ENCODE results near the gene TMEM63B.
"Not testable (repeated sequence)": the region's sequence is repeated elsewhere in the genome, so short reads cannot be mapped to it uniquely, and the experiment has no call there.

The TMEM63B gene

GRCh38 chr6:44171899-44172546 lies 44.7 kb downstream of the TMEM63B start:
- no peak for DNase-seq (ENCODE audit: low read depth in 2 of 2)

GRCh38 chr6:44172731-44173500 lies 45.6 kb downstream of the TMEM63B start:
- DNase-seq (ENCODE audit: low read depth in 2 of 2), result peak; percentile 27 to 32

GRCh38 chr6:44176130-44176761 lies 48.9 kb downstream of the TMEM63B start:
- no peak for DNase-seq (ENCODE audit: low read depth in 2 of 2)

- DNase-seq (ENCODE audit: low read depth in 2 of 2), result no peak
These were observed 49.6 kb downstream of the TMEM63B start for GRCh38 chr6:44176762-44177509.

GRCh38 chr6:44177691-44178423 lies 50.5 kb downstream of the TMEM63B start:
- DNase-seq (ENCODE audit: low read depth in 2 of 2), result no peak

- no peak for DNase-seq (ENCODE audit: low read depth in 2 of 2)
These were observed 51.2 kb downstream of the TMEM63B start for GRCh38 chr6:44178424-44179071.

- no peak for DNase-seq (ENCODE audit: low read depth in 2 of 2)
These were observed 51.8 kb downstream of the TMEM63B start for GRCh38 chr6:44179072-44179536.

GRCh38 chr6:44179648-44180047 lies 52.3 kb downstream of the TMEM63B start:
- DNase-seq (ENCODE audit: low read depth in 2 of 2), result no peak

- no peak for DNase-seq (ENCODE audit: low read depth in 2 of 2)
These were observed 53.1 kb downstream of the TMEM63B start for GRCh38 chr6:44180406-44180805.

- no peak for DNase-seq (ENCODE audit: low read depth in 2 of 2)
These were observed 53.5 kb downstream of the TMEM63B start for GRCh38 chr6:44180886-44181285.

GRCh38 chr6:44181784-44182183 lies 54.4 kb downstream of the TMEM63B start:
- DNase-seq (ENCODE audit: low read depth in 2 of 2), result not testable (repeated sequence)

- no peak for DNase-seq (ENCODE audit: low read depth in 2 of 2)
These were observed 55.6 kb downstream of the TMEM63B start for GRCh38 chr6:44182911-44183390.

- no peak for DNase-seq (ENCODE audit: low read depth in 2 of 2)
These were observed 56.4 kb downstream of the TMEM63B start for GRCh38 chr6:44183783-44184182.

GRCh38 chr6:44185356-44185755 lies 58.0 kb downstream of the TMEM63B start:
- not testable (repeated sequence) for DNase-seq (ENCODE audit: low read depth in 2 of 2)

GRCh38 chr6:44185953-44186634 lies 58.7 kb downstream of the TMEM63B start:
- no peak for DNase-seq (ENCODE audit: low read depth in 2 of 2)

- no peak for DNase-seq (ENCODE audit: low read depth in 2 of 2)
These were observed 59.3 kb downstream of the TMEM63B start for GRCh38 chr6:44186635-44187025.

- DNase-seq (ENCODE audit: low read depth in 2 of 2), result no peak
These were observed 61.5 kb downstream of the TMEM63B start for GRCh38 chr6:44188819-44189218.

GRCh38 chr6:44189257-44189656 lies 61.9 kb downstream of the TMEM63B start:
- no peak for DNase-seq (ENCODE audit: low read depth in 2 of 2)

GRCh38 chr6:44190715-44191114 lies 63.4 kb downstream of the TMEM63B start:
- DNase-seq (ENCODE audit: low read depth in 2 of 2), result no peak

GRCh38 chr6:44192428-44193041 lies 65.2 kb downstream of the TMEM63B start:
- DNase-seq (ENCODE audit: low read depth in 2 of 2), result no peak

Data from fibroblast of skin of left quadriceps (primary cell).